Activated naive CD8-positive, alpha-beta T cell (primary cell): ENCODE measurements around the gene DKK2.

Experiments
- H3K27ac Mint-ChIP-seq: one replicate; pipeline ENCODE4 v1.8.0; 2021; ENCODE audit warnings: mixed read lengths
- H3K27me3 Mint-ChIP-seq: one replicate; pipeline ENCODE4 v1.8.0; 2021; ENCODE audit warnings: mixed read lengths
- H3K36me3 Mint-ChIP-seq: one replicate; pipeline ENCODE4 v1.8.0; 2021; ENCODE audit warnings: mixed read lengths
- H3K4me1 Mint-ChIP-seq: one replicate; pipeline ENCODE4 v1.8.0; 2021; ENCODE audit warnings: low read depth, mixed read lengths
- H3K4me3 Mint-ChIP-seq: one replicate; pipeline ENCODE4 v1.8.0; 2021; ENCODE audit warnings: mild to moderate bottlenecking, mixed read lengths
- H3K9me3 Mint-ChIP-seq: one replicate; pipeline ENCODE4 v1.8.0; 2021; ENCODE audit warnings: low read depth, mixed read lengths

DKK2 gene

GRCh38 chr4:106907216-106907615 lies 128.9 kb downstream of the DKK2 start:
- Mint-ChIP-seq H3K36me3 (no peaks in the 10 kb centered on the region), H3K9me3 (peaks cover 5% of the 10 kb centered on the region), H3K27me3 (no peaks in the 10 kb centered on the region), H3K27ac (no peak overlapping the region), H3K4me3 (no peak overlapping the region), H3K4me1 (no peaks in the 10 kb centered on the region)

- no peak overlapping the region for H3K27ac Mint-ChIP-seq
- H3K9me3 Mint-ChIP-seq: peaks cover 5% of the 10 kb centered on the region
- no peak overlapping the region for H3K4me3 Mint-ChIP-seq
- no peaks in the 10 kb centered on the region for H3K4me1 Mint-ChIP-seq
- H3K36me3 Mint-ChIP-seq: no peaks in the 10 kb centered on the region
- H3K27me3 Mint-ChIP-seq: no peaks in the 10 kb centered on the region
These were observed 129.4 kb downstream of the DKK2 start for GRCh38 chr4:106906728-106907127.

DNA sequence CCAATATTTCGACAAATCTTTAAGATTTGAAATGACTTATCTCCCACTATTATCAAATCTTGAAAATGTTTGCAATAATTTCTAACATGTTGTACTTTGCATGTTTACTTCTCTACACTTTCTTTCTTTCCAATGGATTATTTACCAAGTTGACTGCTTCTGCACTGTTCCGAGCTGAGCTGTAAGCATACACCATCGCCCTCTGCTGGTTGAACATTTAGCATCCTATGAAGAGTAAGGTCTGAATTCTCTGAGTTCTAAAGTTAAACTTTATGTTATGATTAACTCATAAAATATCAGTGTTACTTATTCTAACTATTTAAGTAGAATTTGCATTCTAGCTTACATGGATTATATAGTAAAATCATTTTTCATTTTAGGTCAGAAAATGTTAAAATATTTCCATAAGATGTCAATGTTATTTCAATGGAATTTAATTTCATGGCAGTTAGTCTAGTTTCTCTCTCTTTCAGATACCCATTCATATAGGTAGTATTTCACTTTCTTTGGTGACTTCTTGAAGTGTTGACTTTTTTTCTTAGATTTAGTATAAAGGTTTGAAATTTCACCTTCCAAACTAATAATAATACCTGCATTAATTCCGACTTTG lies 137.4 kb downstream of the DKK2 start:
- H3K4me3 Mint-ChIP-seq: no peak overlapping the region
- H3K4me1 Mint-ChIP-seq: no peaks in the 10 kb centered on the region
- peaks cover 5% of the 10 kb centered on the region for H3K9me3 Mint-ChIP-seq
- H3K36me3 Mint-ChIP-seq: no peaks in the 10 kb centered on the region
- no peak overlapping the region for H3K27ac Mint-ChIP-seq
- H3K27me3 Mint-ChIP-seq: no peaks in the 10 kb centered on the region

- no peaks in the 10 kb centered on the region for H3K4me1 Mint-ChIP-seq
- no peak overlapping the region for H3K4me3 Mint-ChIP-seq
- H3K9me3 Mint-ChIP-seq: no peaks in the 10 kb centered on the region
- no peak overlapping the region for H3K27ac Mint-ChIP-seq
- H3K36me3 Mint-ChIP-seq: no peaks in the 10 kb centered on the region
- no peaks in the 10 kb centered on the region for H3K27me3 Mint-ChIP-seq
These were observed 142.2 kb downstream of the DKK2 start for GRCh38 chr4:106893903-106894302.

GRCh38 chr4:106893395-106893881 lies 142.7 kb downstream of the DKK2 start:
- Mint-ChIP-seq H3K27me3 (no peaks in the 10 kb centered on the region), H3K9me3 (no peaks in the 10 kb centered on the region), H3K36me3 (no peaks in the 10 kb centered on the region), H3K4me1 (no peaks in the 10 kb centered on the region), H3K27ac (no peak overlapping the region), H3K4me3 (no peak overlapping the region)

- Mint-ChIP-seq H3K4me1 (no peaks in the 10 kb centered on the region), H3K27me3 (no peaks in the 10 kb centered on the region)
These were observed 143.3 kb downstream of the DKK2 start for GRCh38 chr4:106892786-106893185.

GRCh38 chr4:106875340-106875739 lies 160.8 kb downstream of the DKK2 start:
- Mint-ChIP-seq H3K27ac (no peak overlapping the region), H3K9me3 (no peaks in the 10 kb centered on the region), H3K36me3 (no peaks in the 10 kb centered on the region), H3K4me3 (no peak overlapping the region), H3K4me1 (no peaks in the 10 kb centered on the region), H3K27me3 (no peaks in the 10 kb centered on the region)

More at GRCh38 chr4:106892786-106893185, 143.3 kb downstream of the DKK2 start:
- no peak overlapping the region for H3K4me3 Mint-ChIP-seq
- H3K9me3 Mint-ChIP-seq: no peaks in the 10 kb centered on the region
- H3K36me3 Mint-ChIP-seq: no peaks in the 10 kb centered on the region
- no peak overlapping the region for H3K27ac Mint-ChIP-seq
